NOMO-1 treated with DMSO at 0.1 percent for 48 hours (cell line): Measurements from ENCODE around the gene NIPAL3.
"Not testable (repeated sequence)": the region's sequence is repeated elsewhere in the genome, so short reads cannot be mapped to it uniquely, and the experiment has no call there.

Experiments
- DNase-seq: peaks from one replicate; lab custom pipeline; 2025; ENCODE audit not compliant: unreplicated experiment; lab: John Stamatoyannopoulos, UW

The NIPAL3 gene

DNA sequence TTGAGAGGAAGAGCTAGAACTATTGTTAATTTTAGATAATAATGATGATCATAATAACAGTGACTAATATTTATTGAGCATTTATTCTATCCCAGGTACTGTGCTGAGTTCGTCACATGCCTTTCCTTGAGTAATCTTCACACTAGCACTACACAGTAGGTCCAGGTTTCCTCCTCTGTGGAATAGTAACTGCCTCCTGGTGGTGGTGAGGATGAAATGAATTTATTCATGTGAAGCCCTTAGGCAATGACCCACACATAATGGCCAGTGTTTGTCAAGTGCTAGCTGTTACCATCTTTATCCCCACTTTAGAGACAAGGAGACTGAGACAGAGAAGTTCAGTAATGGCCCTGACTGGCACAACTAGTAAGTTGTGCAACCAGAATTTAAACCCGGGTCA, 5.9 kb downstream of the NIPAL3 start:
- DNase-seq: no peak

GRCh38 chr1:24424207-24424606, 8.6 kb downstream of the NIPAL3 start:
- no peak for DNase-seq

GRCh38 chr1:24424990-24425389, 9.4 kb downstream of the NIPAL3 start:
- no peak for DNase-seq

- no peak for DNase-seq
These were observed 9.8 kb downstream of the NIPAL3 start for GRCh38 chr1:24425441-24425840.

- no peak for DNase-seq
These were observed 10.3 kb downstream of the NIPAL3 start for GRCh38 chr1:24425922-24426321.

DNA sequence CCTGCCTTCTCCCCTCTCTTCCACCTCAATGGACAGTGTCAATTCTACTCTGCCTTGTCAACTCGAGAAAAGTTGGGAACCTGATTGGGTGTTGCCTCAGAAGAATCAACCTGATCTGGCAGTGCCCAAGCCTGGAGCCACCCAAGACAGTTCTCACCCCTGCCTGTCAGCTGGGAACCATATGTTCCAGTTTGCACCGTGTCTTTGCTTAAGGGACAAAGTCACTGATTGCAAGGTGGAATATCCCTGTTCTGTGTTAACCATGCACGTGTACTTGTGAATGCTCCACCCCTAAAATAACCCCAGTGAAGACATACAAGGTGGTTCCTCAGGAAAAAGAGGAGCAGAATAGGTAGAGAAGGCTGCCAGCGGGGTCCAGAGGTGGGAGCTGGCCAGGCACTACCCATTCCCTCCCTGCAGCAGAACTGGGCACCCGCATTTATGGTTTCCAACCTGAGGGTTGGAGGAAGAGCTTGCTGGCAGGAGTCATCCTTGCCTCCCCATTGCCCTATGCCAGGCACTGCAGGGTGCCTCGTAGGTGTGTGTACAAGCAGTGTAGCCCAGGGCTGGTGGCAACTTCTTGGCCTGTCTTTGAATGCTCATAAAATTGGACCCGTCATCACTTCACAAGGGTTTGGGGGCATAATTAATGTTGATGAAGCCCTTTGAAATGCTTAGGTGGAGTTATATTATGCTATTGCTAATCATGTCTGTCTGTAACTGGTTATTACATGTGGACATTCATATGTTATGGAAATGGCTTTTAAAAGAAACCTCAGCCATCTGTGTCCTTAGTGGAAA, 11.3 kb downstream of the NIPAL3 start:
- DNase-seq: no peak

- DNase-seq: no peak
These were observed 11.9 kb downstream of the NIPAL3 start for GRCh38 chr1:24427545-24427862.

GRCh38 chr1:24435782-24436365, 20.3 kb downstream of the NIPAL3 start:
- DNase-seq: no peak

DNA sequence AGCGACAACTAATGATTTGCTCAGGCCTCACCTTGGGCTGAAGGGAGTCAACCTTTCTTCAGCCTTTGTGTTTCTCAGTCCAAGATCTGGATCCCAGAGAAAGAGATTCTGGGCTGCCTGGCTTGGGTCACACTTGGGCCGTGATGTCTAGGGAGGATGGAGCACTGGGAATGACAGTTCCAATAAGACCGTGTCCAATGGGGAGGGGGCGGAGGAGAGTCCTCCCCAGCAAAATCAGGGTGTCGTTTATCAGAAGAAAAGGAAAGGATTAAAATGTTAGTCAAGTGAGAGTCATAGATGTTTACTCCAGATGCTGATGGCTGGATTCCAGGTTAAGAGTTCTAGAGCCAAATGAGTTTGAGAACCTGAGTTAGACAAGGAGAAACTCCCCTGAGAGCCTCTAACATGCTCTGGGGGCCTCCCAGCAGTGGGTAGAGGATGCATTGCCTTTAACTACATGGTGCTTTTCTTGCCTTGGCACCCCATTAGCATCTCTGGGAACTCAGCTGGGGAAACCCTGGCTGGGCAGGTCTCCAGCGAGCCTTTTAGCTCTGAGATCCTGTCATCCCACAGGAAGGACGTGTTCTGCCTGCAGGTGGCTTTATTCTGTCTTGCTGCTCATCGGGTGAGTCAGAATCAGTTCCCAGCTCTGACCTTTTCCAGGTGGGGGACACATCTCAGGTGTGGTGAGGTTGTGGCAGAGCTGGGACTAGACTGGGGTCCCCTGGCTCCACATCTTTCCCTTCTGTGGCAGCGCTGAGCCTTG, 22.2 kb downstream of the NIPAL3 start:
- no peak for DNase-seq

GRCh38 chr1:24438423-24438901, 22.9 kb downstream of the NIPAL3 start:
- no peak for DNase-seq

DNA sequence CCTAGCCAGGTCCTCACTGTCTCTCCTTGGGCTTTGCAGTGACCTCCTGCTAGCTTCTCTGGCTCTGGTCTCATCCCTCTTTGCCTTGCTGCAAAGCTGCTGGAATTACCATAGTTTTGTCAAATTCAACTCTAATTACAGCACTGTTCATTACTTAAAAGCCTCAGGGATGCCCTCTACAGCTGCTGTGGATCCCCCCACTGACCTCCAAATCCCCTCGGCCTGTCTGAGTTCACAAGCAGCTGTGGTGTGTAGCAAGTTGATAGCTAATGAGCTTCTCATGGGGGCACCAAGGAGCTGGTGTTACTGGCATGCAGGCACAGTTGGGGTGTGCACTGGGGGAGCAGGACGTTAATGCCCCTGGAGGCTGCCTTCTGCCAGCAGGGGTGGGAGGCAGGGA, 24.8 kb downstream of the NIPAL3 start:
- no peak for DNase-seq

DNA sequence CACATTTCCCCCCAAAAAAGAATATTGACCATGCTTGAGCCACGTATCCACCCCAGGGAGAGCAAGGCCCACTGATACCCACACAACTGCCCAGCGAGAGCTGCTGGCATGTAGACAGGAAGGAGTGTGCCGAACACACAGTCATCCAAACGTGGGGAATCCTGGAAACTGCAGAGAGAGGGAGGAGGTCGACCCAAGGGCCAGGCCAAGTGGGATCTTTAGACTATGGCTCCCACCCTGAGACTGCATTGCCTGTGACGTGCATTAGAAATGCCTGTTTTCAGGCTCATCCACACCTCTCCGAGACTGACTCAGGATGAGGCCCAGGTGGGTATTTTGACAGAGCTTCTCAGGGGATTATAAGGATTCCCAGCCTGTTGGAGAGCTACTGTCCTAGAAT, 25.9 kb downstream of the NIPAL3 start:
- DNase-seq: no peak

DNA sequence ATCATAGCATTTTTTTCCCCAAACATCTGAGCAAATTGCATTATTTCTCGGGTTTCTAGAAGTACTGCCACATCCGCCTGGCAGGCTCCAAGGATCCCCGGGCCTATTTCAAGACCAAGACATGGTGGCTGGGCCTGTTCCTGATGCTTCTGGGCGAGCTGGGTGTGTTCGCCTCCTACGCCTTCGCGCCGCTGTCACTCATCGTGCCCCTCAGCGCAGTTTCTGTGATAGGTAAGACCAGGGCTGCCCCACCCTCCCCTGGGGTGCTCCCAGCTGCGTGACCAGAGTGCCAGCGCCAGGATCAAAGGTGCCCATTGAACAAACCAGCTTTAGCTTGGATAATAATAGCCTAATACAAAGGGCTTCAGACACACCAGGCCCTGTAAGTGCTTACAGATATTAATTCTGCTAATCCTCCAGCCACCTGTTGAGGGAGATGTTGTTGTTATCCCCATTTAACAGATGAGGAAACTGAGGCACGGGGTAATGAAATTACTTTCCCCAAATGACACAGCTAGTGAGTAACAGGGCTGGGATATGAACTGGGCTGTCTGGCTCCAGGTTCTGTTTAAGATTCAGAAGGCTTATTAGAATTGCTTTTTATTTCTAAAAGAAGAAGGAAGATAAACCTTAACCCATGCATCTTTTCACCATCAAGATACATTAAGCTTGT, 26.5 kb downstream of the NIPAL3 start:
- no peak for DNase-seq

DNA sequence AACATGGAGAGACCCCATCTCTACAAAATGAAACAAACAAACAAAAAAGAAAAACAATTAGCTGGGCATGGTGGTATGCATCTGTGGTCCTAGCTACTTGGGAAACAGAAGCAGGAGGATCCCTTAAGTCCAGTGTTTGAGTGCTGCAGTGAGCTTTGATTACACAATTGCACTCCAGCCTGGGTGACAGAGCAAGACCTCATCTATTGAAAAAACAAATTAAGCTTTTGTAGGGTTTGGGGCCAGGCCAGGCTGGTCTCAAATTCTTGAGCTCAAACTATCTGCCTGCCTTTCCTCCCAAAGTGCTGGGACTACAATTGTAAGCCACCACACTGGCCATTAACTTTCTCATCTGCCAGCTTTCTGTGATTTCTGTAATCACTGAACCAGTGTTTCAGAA, 27.2 kb downstream of the NIPAL3 start:
- no peak for DNase-seq

DNA sequence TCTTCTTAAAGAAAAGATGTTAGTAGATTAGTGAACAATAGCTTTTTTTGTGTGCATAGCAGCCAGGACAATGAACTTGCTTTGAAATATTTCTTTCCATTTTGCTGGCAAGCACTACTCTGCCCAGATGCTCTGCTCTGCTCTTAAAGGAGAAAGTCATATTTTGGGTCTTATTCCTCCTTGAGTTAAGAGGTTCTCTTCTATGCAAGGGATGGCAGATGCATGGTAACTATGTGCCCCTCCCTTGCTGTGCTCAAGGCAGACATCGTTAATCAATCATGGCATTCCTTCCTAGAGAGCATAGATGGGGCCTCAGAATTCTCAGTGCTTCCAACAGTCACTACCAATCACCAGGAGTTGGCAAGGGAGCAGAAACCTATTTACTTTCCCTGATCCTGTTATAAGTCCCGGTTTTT, 27.6 kb downstream of the NIPAL3 start:
- no peak for DNase-seq

DNA sequence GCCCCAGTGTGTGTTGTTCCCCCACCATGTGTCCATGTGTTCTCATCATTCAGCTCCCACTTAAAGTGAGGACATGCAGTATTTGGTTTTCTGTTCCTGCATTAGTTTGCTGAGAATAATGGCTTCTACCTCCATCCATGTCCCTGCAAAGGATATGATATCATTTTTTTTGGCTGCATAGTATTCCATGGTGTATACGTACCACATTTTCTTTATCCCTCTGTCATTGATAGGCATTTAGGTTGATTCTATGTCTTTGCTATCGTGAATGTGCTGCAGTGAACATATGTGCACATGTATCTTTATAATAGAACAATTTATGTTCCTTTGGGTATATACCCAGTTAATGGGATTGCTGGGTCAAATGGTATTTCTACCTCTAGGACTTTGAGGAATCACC, 30.8 kb downstream of the NIPAL3 start:
- DNase-seq: not testable (repeated sequence)

DNA sequence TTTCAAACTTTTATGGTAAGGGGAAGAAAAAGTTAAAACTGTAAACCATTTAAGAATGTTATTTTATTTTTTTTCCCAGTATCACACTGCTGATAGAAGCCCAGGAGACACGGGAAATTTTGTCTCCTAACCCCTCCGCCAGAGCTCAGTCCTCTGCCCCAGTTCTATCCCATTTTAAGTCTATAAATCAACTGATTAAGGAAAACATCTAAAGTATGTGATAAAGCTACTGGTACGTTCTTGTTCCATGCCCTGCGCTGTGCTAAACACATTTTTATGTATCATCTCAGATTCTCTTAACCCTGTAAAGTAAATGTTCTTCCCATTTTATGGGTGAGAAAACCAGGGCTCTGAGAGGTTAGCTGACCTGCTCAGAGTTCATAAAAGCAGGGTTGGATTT, 34.7 kb downstream of the NIPAL3 start:
- DNase-seq: no peak

DNA sequence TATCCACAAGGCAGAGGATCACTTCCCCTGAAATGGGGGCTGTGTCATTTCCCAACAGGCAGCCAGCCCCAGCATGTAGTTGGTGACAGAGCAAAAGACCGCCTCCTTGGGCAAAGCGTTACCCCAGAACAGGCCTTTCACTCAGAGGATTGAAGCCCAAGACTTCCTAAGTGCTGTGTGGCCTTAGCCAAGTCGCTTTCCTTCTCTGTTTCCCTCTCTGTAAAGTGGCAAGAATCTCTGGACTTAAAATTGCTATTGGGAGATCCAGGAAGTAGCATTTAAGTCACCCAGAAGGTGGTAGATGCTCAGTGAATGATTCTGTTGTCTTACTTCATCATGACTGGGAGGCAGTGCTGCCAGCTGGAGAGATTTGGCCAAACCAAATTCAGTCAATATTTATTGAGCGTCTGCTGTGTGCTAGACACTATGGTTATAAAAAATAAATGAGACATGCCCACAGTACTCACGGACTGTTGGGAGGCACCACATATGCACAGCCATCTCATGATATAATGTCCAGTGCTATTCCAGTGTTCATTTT, 35.3 kb downstream of the NIPAL3 start:
- DNase-seq: no peak

DNA sequence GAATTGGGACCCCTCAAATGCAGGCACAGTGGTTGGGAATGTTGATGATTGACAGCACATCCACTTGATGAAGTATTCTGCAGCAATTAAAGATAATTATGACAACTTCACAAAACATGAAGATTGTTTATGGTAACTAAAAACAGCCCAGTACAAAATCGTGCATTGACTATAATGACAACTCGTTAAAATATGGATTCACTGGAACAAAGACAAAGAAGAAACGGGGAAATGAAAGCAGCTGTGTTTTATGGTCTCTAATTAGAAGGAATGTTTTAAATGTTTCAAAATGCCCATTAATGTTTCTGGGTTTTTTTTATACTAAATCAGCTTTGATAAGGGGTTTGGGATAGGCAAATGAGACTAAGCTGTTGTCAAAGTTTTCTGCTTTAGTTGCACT, 36.1 kb downstream of the NIPAL3 start:
- DNase-seq: peak; percentile 58

GRCh38 chr1:24452922-24453485, 37.4 kb downstream of the NIPAL3 start:
- no peak for DNase-seq

GRCh38 chr1:24454673-24455072, 39.1 kb downstream of the NIPAL3 start:
- DNase-seq: peak; percentile 55
